Calu3 (cell line): ENCODE data around the gene GOLIM4. TPM values are rescaled to one million over a fixed set of nuclear protein-coding genes. Genes with fewer than 3 reads are reported as not detected.
"Not testable (repeated sequence)": the region's sequence is repeated elsewhere in the genome, so short reads cannot be mapped to it uniquely, and the experiment has no call there.

Experiments
- BruUV-seq: library from RNA; stranded (reverse); fragments of 400-500 nt; replicated peaks from 2 replicates; lab custom pipeline; 2021; lab: Mats Ljungman, UMichigan
- CTCF ChIA-PET: fragments of 300-600 bp; sonication (Branson Sonifier 250); formaldehyde crosslinking; loops from one replicate; lab custom pipeline; 2022; ENCODE audit warnings: antibody characterized with exemption; lab: Charles Lee
- DNase-seq: peaks from one replicate; pipeline ENCODE4 v3.0.0; 2022
- H3K27ac Mint-ChIP-seq: one replicate; pipeline ENCODE4 v1.8.0; 2022; ENCODE audit warnings: mixed read lengths; ENCODE audit not compliant: unreplicated experiment
- H3K27me3 Mint-ChIP-seq: one replicate; pipeline ENCODE4 v1.8.0; 2022; ENCODE audit warnings: mixed read lengths; ENCODE audit not compliant: unreplicated experiment
- H3K36me3 Mint-ChIP-seq: one replicate; pipeline ENCODE4 v1.8.0; 2022; ENCODE audit warnings: mild to moderate bottlenecking, moderate library complexity, mixed read lengths; ENCODE audit not compliant: insufficient read depth, unreplicated experiment
- H3K4me1 Mint-ChIP-seq: one replicate; pipeline ENCODE4 v1.8.0; 2022; ENCODE audit warnings: mild to moderate bottlenecking, low read depth, mixed read lengths; ENCODE audit not compliant: unreplicated experiment
- H3K4me3 Mint-ChIP-seq: one replicate; pipeline ENCODE4 v1.8.0; 2022; ENCODE audit warnings: mild to moderate bottlenecking, low read depth, moderate library complexity, mixed read lengths; ENCODE audit not compliant: unreplicated experiment
- H3K9me3 Mint-ChIP-seq: one replicate; pipeline ENCODE4 v1.8.0; 2022; ENCODE audit warnings: low read depth, mixed read lengths; ENCODE audit not compliant: unreplicated experiment
- CTCF ChIP-seq: fragments of 200-600 bp; IDR thresholded peaks from one replicate; pipeline ENCODE4 v1.8.0; 2022; ENCODE audit warnings: antibody characterized with exemption; ENCODE audit not compliant: unreplicated experiment
- intact Hi-C: fragments of 100-400 bp; cut with micrococcal nuclease; formaldehyde crosslinking; loops from one replicate; pipeline ENCODE4 v1.10.0; 2022; ENCODE audit not compliant: unreplicated experiment
- total RNA-seq: library from RNA; stranded (reverse); gene quantifications from 2 replicates; pipeline ENCODE4 v1.2.3, GENCODE V29; 2022

GOLIM4 gene
- total RNA-seq, 1 experiment from 2014 or later: 53.8 TPM

- DNase-seq: no peak
- BruUV-seq: no TSS peak
- no peaks in the 10 kb centered on the region for H3K4me1 Mint-ChIP-seq
- H3K27ac Mint-ChIP-seq: no peak overlapping the region
- no peaks in the 10 kb centered on the region for H3K27me3 Mint-ChIP-seq
- intact Hi-C loops: no loop called here
- H3K9me3 Mint-ChIP-seq: no peaks in the 10 kb centered on the region
- CTCF ChIA-PET: interaction anchor here (0.6 kb wide), 1 partner anchor 1200 kb away, joined by 3 read pairs; no protein-coding TSS in a partner anchor
- no peaks in the 10 kb centered on the region for H3K36me3 Mint-ChIP-seq
- no peak overlapping the region for H3K4me3 Mint-ChIP-seq
- no peak for TF ChIP-seq CTCF
Measured at GRCh38 chr3:168021737-168022450, 73.8 kb downstream of the GOLIM4 start.

DNA sequence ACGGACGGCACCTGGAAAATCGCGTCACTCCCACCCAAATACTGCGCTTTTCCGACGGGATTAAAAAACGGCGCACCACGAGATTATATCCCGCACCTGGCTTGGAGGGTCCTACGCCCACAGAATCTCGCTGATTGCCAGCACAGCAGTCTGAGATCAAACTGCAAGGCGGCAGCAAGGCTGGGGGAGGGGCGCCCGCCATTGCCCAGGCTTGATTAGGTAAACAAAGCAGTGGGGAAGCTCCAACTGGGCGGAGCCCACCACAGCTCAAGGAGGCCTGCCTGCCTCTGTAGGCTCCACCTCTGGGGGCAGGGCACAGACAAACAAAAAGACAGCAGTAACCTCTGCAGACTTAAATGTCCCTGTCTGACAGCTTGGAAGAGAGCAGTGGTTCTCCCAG lies 84.4 kb downstream of the GOLIM4 start:
- H3K4me1 Mint-ChIP-seq, DNase-seq, CTCF ChIA-PET, H3K27me3 Mint-ChIP-seq, intact Hi-C loops, BruUV-seq, H3K9me3 Mint-ChIP-seq, H3K27ac Mint-ChIP-seq, H3K4me3 Mint-ChIP-seq, H3K36me3 Mint-ChIP-seq: not testable (repeated sequence)

DNA sequence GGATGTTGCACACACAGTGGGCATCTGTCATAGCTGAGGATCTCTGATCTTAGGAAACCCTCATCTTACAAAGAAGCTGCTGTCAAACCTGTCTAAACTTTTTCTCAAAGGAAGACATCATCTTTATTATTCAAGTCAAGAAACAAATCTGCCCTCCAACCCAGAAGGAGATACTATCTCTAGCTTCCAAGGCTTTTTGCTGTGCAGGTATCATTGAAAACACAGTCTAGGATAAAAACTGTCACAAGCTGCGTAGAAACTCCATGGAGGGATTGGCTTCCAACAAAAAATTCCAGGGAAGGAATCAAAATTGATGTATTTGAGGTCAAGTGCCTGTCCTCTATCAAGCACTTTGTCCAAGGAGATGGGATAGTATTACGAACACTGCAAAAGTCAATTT lies 89.1 kb downstream of the GOLIM4 start:
- no peak overlapping the region for H3K4me3 Mint-ChIP-seq
- no TSS peak for BruUV-seq
- CTCF ChIA-PET: no interaction called here
- peaks cover 9% of the 10 kb centered on the region for H3K36me3 Mint-ChIP-seq
- H3K27ac Mint-ChIP-seq: no peak overlapping the region
- no peaks in the 10 kb centered on the region for H3K27me3 Mint-ChIP-seq
- H3K4me1 Mint-ChIP-seq: no peaks in the 10 kb centered on the region
- no peaks in the 10 kb centered on the region for H3K9me3 Mint-ChIP-seq
- no peak for TF ChIP-seq CTCF
- intact Hi-C loops: no loop called here
- DNase-seq: no peak

DNA sequence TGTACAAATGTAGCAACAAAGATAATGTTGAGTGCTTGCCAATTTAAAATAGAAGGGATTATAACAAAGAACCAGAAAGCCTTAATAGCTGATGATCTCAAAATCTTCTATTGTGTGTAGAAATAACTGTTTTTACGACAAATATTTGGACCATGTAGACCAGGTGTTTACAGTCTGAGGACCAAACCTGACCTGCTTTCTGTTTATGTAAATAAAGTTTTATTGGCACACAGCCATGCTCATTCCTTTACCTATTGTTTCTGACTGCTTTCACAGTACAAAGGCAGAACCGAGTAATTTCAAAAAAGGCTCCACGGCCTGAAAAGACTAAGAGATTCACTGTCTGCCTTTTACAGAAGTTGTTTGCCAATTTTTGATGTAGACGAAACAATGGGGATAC lies 91.8 kb downstream of the GOLIM4 start:
- Mint-ChIP-seq H3K27ac (no peak overlapping the region), H3K4me3 (no peak overlapping the region), H3K36me3 (no peaks in the 10 kb centered on the region), H3K27me3 (no peaks in the 10 kb centered on the region), H3K4me1 (no peaks in the 10 kb centered on the region), H3K9me3 (no peaks in the 10 kb centered on the region)
- CTCF ChIA-PET: no interaction called here
- no peak for DNase-seq
- BruUV-seq: no TSS peak
- intact Hi-C loops: loop anchor here (2.0 kb wide), 1 partner anchor 27 kb away; no protein-coding TSS in a partner anchor
- TF ChIP-seq CTCF: no peak
